ENCODE data around the gene AIMP2.

The AIMP2 gene

DNA sequence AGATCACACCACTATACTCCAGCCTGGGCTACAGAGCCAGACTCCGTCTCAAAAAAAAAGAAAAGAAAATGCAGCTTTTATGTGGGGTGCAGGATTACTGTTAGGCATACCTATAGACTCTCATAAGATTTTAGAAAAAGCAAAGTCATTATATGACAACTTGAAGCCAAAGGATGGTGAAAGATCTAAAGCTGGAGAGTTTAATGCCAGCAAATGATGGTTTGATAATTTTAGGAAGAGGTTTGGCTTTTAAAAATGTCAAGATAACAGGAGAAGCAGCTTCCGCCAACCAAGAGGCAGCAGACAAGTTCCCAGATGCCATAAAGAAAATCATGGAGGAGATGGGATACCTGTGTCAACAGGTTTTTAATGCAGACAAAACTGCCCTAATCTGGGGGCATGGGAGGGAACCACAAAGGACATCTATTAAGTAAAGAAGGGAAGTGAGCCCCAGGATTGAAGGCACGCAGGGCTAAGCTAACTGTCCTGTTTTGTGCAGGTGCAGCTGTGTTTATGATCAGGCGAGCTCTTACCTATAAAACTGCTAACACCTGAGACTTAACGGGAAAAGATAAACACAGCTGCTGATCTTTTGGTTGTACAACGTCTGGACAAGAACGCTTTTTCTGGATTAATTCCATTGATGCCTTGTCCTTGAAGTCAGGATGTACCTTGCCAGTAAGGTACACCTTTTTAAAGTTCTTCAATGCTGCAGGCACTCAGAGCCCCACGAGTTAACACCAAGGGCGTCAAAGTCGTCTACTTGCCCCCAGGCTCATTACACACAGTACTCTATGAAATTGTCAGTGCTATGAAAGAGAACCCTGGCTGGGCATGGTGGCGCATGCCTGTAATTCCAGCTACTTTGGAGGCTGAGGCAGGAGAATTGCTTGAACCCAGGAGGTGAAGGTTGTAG, 11.6 kb downstream of the AIMP2 start:
- DNase-seq, result no peak
- no peak overlapping the region for H2AK5ac ChIP-seq (ENCODE audit: low read length, severe bottlenecking)
- H3K27ac ChIP-seq (ENCODE audit: low read length, poor library complexity, severe bottlenecking), result no peak overlapping the region
- H3K9me3 ChIP-seq (ENCODE audit: control insufficient read depth, low read length), result no peaks in the 10 kb centered on the region
- no peak overlapping the region for H3K4me3 ChIP-seq (ENCODE audit: insufficient read depth in 1 of 2, low read depth in 1 of 2, low read length in 2 of 2)
- no peak overlapping the region for H4K8ac ChIP-seq (ENCODE audit: low read length)
- peaks cover 61 to 89% of the 10 kb centered on the region in 2 experiments for H3K36me3 ChIP-seq (ENCODE audit: control insufficient read depth in 1 of 2, insufficient read depth in 2 of 2, low read depth in 1 of 2, low read length in 2 of 2)
- H2AFZ ChIP-seq (ENCODE audit: low read depth, low read length), result no peak overlapping the region
- H2BK15ac ChIP-seq (ENCODE audit: low read depth, poor library complexity, severe bottlenecking), result no peak overlapping the region
- no peak overlapping the region for H2BK120ac ChIP-seq (ENCODE audit: low read depth, low read length)
- H3K79me1 ChIP-seq (replicated peaks; ENCODE audit: low read length, poor library complexity, severe bottlenecking), result peaks cover 29% of the 10 kb centered on the region
- H3K4me1 ChIP-seq (ENCODE audit: control insufficient read depth, insufficient read depth, low read depth, low read length), result peaks cover 3% of the 10 kb centered on the region
- no peak overlapping the region for H4K91ac ChIP-seq (ENCODE audit: low read length)
- H3K4ac ChIP-seq (ENCODE audit: low read depth in 1 of 2, low read length in 2 of 2), result no peak overlapping the region
- no peak overlapping the region for H3K9ac ChIP-seq (ENCODE audit: low read length)
- no peak overlapping the region for H3K18ac ChIP-seq (ENCODE audit: low read depth in 1 of 2, low read length in 2 of 2)
- H3K27me3 ChIP-seq (ENCODE audit: control insufficient read depth in 1 of 2, insufficient read depth in 1 of 2, low read length in 2 of 2), result no peaks in the 10 kb centered on the region
- no peak overlapping the region for H3K4me2 ChIP-seq (ENCODE audit: low read length, poor library complexity, severe bottlenecking)
- no peak overlapping the region for H2BK12ac ChIP-seq (ENCODE audit: low read length in 2 of 2)
- no peak overlapping the region for H3K23ac ChIP-seq (ENCODE audit: low read length in 2 of 2)
- H2BK5ac ChIP-seq (ENCODE audit: low read depth, low read length, poor library complexity, severe bottlenecking), result no peak overlapping the region
- WGBS, result 98% methylated on average over 8 of the region's 11 CpGs
- no peak overlapping the region for H3K14ac ChIP-seq (ENCODE audit: low read length in 2 of 2)

DNA sequence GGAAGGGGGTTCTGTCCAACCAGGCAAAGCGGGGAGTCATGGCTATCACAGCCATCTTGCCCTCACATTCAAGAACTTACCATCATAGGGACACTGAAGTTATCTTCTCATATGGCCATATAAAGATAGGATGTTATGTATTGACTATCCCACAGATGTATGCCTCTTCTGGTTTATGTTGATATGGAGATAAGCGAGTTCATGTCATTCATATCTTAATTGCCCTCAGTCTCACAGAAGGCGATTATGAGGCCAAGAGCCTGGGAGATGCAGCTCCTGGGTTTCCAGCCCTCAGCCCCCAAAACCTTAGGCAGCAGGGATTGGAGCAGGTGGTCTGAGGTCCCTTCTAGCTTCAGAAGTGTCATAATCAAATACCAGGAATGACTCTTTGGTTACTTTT, 13.6 kb downstream of the AIMP2 start:
- Histone ChIP-seq H2AK5ac (ENCODE audit: low read length, severe bottlenecking) (no peak overlapping the region), H3K4me3 (ENCODE audit: insufficient read depth in 1 of 2, low read depth in 1 of 2, low read length in 2 of 2) (no peak overlapping the region), H3K4me1 (ENCODE audit: control insufficient read depth, insufficient read depth, low read depth, low read length) (peaks cover 7% of the 10 kb centered on the region), H2AFZ (ENCODE audit: low read depth, low read length) (no peak overlapping the region), H3K9ac (ENCODE audit: low read length) (no peak overlapping the region), H3K79me1 (replicated peaks; ENCODE audit: low read length, poor library complexity, severe bottlenecking) (peaks cover 33% of the 10 kb centered on the region), H3K9me3 (ENCODE audit: control insufficient read depth, low read length) (no peaks in the 10 kb centered on the region), H3K27ac (ENCODE audit: low read length, poor library complexity, severe bottlenecking) (no peak overlapping the region), H2BK15ac (ENCODE audit: low read depth, poor library complexity, severe bottlenecking) (no peak overlapping the region), H3K27me3 (ENCODE audit: control insufficient read depth in 1 of 2, insufficient read depth in 1 of 2, low read length in 2 of 2) (no peaks in the 10 kb centered on the region), H2BK120ac (ENCODE audit: low read depth, low read length) (no peak overlapping the region), H4K8ac (ENCODE audit: low read length) (no peak overlapping the region), H3K4me2 (ENCODE audit: low read length, poor library complexity, severe bottlenecking) (no peak overlapping the region), H3K23ac (ENCODE audit: low read length in 2 of 2) (no peak overlapping the region), H3K18ac (ENCODE audit: low read depth in 1 of 2, low read length in 2 of 2) (no peak overlapping the region), H3K14ac (ENCODE audit: low read length in 2 of 2) (no peak overlapping the region), H3K4ac (ENCODE audit: low read depth in 1 of 2, low read length in 2 of 2) (no peak overlapping the region), H2BK5ac (ENCODE audit: low read depth, low read length, poor library complexity, severe bottlenecking) (no peak overlapping the region), H4K91ac (ENCODE audit: low read length) (no peak overlapping the region), H3K36me3 (ENCODE audit: control insufficient read depth in 1 of 2, insufficient read depth in 2 of 2, low read depth in 1 of 2, low read length in 2 of 2) (peaks cover 62 to 97% of the 10 kb centered on the region in 2 experiments), H2BK12ac (ENCODE audit: low read length in 2 of 2) (no peak overlapping the region)
- 94% methylated on average over 2 of the region's 3 CpGs for WGBS
- DNase-seq, result no peak

- Histone ChIP-seq H3K4ac (ENCODE audit: low read depth in 1 of 2, low read length in 2 of 2) (no peak overlapping the region), H2AFZ (ENCODE audit: low read depth, low read length) (no peak overlapping the region), H3K27ac (ENCODE audit: low read length, poor library complexity, severe bottlenecking) (no peak overlapping the region), H3K14ac (ENCODE audit: low read length in 2 of 2) (no peak overlapping the region), H4K8ac (ENCODE audit: low read length) (no peak overlapping the region), H2BK5ac (ENCODE audit: low read depth, low read length, poor library complexity, severe bottlenecking) (no peak overlapping the region), H3K23ac (ENCODE audit: low read length in 2 of 2) (no peak overlapping the region), H3K9ac (ENCODE audit: low read length) (no peak overlapping the region), H3K9me3 (ENCODE audit: control insufficient read depth, low read length) (no peaks in the 10 kb centered on the region), H3K4me2 (ENCODE audit: low read length, poor library complexity, severe bottlenecking) (no peak overlapping the region), H2BK120ac (ENCODE audit: low read depth, low read length) (no peak overlapping the region), H2BK12ac (ENCODE audit: low read length in 2 of 2) (peak overlapping the region in 1 of 2 experiments; percentile 4), H3K27me3 (ENCODE audit: control insufficient read depth in 1 of 2, insufficient read depth in 1 of 2, low read length in 2 of 2) (no peaks in the 10 kb centered on the region), H3K79me1 (replicated peaks; ENCODE audit: low read length, poor library complexity, severe bottlenecking) (peaks cover 35% of the 10 kb centered on the region), H3K18ac (ENCODE audit: low read depth in 1 of 2, low read length in 2 of 2) (no peak overlapping the region), H2BK15ac (ENCODE audit: low read depth, poor library complexity, severe bottlenecking) (no peak overlapping the region), H2AK5ac (ENCODE audit: low read length, severe bottlenecking) (no peak overlapping the region), H4K91ac (ENCODE audit: low read length) (no peak overlapping the region), H3K4me1 (ENCODE audit: control insufficient read depth, insufficient read depth, low read depth, low read length) (peaks cover 7% of the 10 kb centered on the region), H3K36me3 (ENCODE audit: control insufficient read depth in 1 of 2, insufficient read depth in 2 of 2, low read depth in 1 of 2, low read length in 2 of 2) (peaks cover 65 to 98% of the 10 kb centered on the region in 2 experiments), H3K4me3 (ENCODE audit: insufficient read depth in 1 of 2, low read depth in 1 of 2, low read length in 2 of 2) (no peak overlapping the region)
- no peak for DNase-seq
- 95% methylated on average over 7 of the region's 7 CpGs for WGBS
These were observed 14.9 kb downstream of the AIMP2 start for GRCh38 chr7:6023974-6024435.

- Histone ChIP-seq H3K23ac (ENCODE audit: low read length in 2 of 2) (no peak overlapping the region), H4K8ac (ENCODE audit: low read length) (no peak overlapping the region), H3K14ac (ENCODE audit: low read length in 2 of 2) (no peak overlapping the region), H3K4me2 (ENCODE audit: low read length, poor library complexity, severe bottlenecking) (no peak overlapping the region), H3K4me1 (ENCODE audit: control insufficient read depth, insufficient read depth, low read depth, low read length) (peaks cover 4% of the 10 kb centered on the region), H3K4ac (ENCODE audit: low read depth in 1 of 2, low read length in 2 of 2) (no peak overlapping the region), H4K91ac (ENCODE audit: low read length) (peak overlapping the region; percentile 27), H3K79me1 (replicated peaks; ENCODE audit: low read length, poor library complexity, severe bottlenecking) (peaks cover 36% of the 10 kb centered on the region), H2BK15ac (ENCODE audit: low read depth, poor library complexity, severe bottlenecking) (no peak overlapping the region), H3K4me3 (ENCODE audit: insufficient read depth in 1 of 2, low read depth in 1 of 2, low read length in 2 of 2) (no peak overlapping the region), H2BK5ac (ENCODE audit: low read depth, low read length, poor library complexity, severe bottlenecking) (no peak overlapping the region), H2AFZ (ENCODE audit: low read depth, low read length) (no peak overlapping the region), H2BK120ac (ENCODE audit: low read depth, low read length) (no peak overlapping the region), H3K36me3 (ENCODE audit: control insufficient read depth in 1 of 2, insufficient read depth in 2 of 2, low read depth in 1 of 2, low read length in 2 of 2) (peaks cover 69 to 94% of the 10 kb centered on the region in 2 experiments), H3K9me3 (ENCODE audit: control insufficient read depth, low read length) (no peaks in the 10 kb centered on the region), H3K9ac (ENCODE audit: low read length) (no peak overlapping the region), H2BK12ac (ENCODE audit: low read length in 2 of 2) (no peak overlapping the region), H3K27ac (ENCODE audit: low read length, poor library complexity, severe bottlenecking) (no peak overlapping the region), H3K18ac (ENCODE audit: low read depth in 1 of 2, low read length in 2 of 2) (no peak overlapping the region), H2AK5ac (ENCODE audit: low read length, severe bottlenecking) (no peak overlapping the region), H3K27me3 (ENCODE audit: control insufficient read depth in 1 of 2, insufficient read depth in 1 of 2, low read length in 2 of 2) (no peaks in the 10 kb centered on the region)
- DNase-seq, result peak; percentile 37
- WGBS, result 93% methylated on average over 22 of the region's 22 CpGs
These were observed 17.1 kb downstream of the AIMP2 start for GRCh38 chr7:6026011-6026819.

Data from mesenchymal stem cell (in vitro differentiated cells and primary cell).